ENCODE measurements around the gene YPEL1.
"Not testable (repeated sequence)": the region's sequence is repeated elsewhere in the genome, so short reads cannot be mapped to it uniquely, and the experiment has no call there.

Gene YPEL1

DNA sequence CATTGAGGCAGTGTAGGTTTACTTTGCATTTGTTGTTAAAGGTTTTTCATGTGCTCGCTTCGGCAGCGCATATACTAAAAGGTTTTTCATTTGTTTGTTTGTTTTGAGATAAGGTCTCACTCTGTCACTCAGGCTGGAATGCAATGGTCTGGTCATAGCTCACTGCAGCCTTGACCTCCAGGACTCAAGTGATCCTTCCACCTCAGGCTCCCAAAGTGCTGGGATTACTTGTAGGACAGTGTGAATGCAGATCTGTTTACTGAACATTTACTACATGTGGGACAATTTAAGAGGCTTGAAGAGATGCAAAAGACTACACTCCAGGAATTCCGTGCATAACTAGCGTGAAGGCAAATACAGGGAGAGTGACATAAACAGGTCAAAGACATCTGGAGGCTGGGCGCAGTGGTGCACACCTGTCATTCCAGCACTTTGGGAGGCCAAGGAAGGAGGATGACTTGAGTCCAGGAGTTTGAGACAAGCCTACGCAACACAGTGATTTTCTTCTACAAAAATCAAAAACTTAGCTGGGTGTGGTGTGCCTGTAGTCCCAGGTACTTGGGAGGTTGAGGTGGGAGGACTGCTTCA is 34.1 kb downstream of the YPEL1 start:
- peaks cover 3% of the 10 kb centered on the region for H3K36me3 Mint-ChIP-seq (ENCODE audit: low read depth)
- no peaks in the 10 kb centered on the region for H3K9me3 Mint-ChIP-seq
- peaks cover 5% of the 10 kb centered on the region for H3K4me1 Mint-ChIP-seq (ENCODE audit: low read depth)
- H3K27me3 Mint-ChIP-seq: no peaks in the 10 kb centered on the region
- no peak overlapping the region for H3K4me3 Mint-ChIP-seq
- H3K27ac Mint-ChIP-seq: peak overlapping the region; percentile 52

DNA sequence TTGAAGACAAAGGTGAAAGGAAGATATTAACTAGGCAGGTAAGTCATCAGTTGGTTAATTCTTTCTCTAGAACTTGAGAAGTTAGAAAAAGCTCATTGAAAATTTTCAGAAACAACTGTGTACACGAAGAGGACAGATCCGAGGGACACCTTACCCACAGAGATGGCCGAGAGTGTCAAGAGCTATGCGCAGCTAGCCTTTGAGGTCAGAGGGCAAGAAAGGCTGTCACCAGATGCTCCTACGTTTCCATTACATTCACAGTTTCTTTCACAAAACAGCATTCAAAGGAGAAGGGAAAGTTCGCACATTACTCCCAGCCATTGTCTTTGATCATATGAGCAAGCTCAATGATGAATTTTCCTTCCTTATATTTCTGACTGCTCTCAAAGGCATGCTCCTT is 34.8 kb downstream of the YPEL1 start:
- no peaks in the 10 kb centered on the region for H3K27me3 Mint-ChIP-seq
- no peak overlapping the region for H3K27ac Mint-ChIP-seq
- H3K4me1 Mint-ChIP-seq (ENCODE audit: low read depth): peaks cover 5% of the 10 kb centered on the region
- no peaks in the 10 kb centered on the region for H3K9me3 Mint-ChIP-seq
- H3K4me3 Mint-ChIP-seq: no peak overlapping the region
- H3K36me3 Mint-ChIP-seq (ENCODE audit: low read depth): peaks cover 6% of the 10 kb centered on the region

DNA sequence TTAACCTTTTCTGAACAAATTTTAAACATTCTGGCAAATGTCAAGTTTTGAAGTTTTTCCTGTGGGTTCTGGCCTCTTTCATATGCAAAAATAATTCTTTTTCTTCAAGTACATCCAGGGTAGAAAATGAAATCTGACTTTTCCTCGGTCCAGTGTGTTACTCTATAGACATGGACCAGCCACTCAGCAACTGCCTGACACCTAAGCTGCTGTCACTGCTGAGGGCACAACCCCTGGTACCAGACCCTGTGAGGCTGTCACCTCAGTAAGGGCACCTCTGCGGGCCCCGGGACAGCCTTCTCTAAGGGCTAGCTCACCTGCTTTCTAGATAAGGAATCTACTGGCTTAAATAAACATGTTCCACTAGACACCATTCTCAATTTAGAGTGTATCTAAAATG is 36.0 kb downstream of the YPEL1 start:
- peaks cover 9% of the 10 kb centered on the region for H3K36me3 Mint-ChIP-seq (ENCODE audit: low read depth)
- H3K4me1 Mint-ChIP-seq (ENCODE audit: low read depth): peaks cover 5% of the 10 kb centered on the region
- H3K4me3 Mint-ChIP-seq: no peak overlapping the region
- H3K9me3 Mint-ChIP-seq: no peaks in the 10 kb centered on the region
- H3K27me3 Mint-ChIP-seq: no peaks in the 10 kb centered on the region
- H3K27ac Mint-ChIP-seq: no peak overlapping the region

DNA sequence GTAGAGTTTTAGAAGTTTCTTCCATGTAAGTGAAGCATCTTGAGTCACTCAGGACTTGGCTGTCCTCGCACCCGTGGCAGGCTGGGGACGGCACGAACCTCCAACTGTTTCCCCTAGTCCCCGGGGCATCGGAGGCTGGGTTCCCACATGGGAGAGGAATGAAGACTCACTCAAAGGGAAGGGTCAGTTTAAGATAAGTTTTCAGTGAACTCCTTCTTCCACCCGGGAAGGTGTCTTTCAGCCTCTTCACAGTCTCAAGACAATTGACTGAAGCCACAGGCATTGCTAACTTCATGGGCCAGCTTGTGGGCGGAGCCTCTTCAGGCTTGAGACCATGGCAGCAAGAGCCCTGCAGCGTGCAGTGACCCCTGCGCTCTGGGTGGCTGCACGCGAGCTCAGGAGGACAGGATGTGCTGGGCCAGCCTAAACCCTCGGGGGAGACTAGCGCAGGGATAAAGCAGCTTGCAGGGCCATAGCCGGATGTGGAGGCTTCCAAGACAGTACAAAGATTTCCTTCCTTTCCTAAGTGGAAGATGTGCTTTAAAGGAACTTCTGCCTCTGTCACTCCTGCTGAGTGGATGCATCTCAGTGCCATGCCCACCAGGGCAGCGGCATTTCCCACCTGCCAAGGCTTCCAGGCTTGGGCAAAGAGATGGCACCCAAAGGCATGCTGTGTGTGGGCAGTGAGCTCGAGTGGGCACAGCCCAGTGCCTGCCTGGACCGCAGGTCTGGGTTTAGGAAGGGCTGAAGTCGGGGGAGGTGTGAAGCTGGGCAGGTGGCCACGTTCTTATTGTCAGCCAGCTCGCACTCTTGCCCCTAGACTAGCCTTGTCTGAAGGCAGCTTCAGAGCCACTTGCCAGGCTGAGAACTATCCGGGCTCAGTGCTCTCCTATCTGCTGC is 36.9 kb downstream of the YPEL1 start:
- no peak overlapping the region for H3K4me3 Mint-ChIP-seq
- H3K27me3 Mint-ChIP-seq: no peaks in the 10 kb centered on the region
- no peak overlapping the region for H3K27ac Mint-ChIP-seq
- H3K9me3 Mint-ChIP-seq: no peaks in the 10 kb centered on the region
- H3K4me1 Mint-ChIP-seq (ENCODE audit: low read depth): peaks cover 5% of the 10 kb centered on the region
- peaks cover 9% of the 10 kb centered on the region for H3K36me3 Mint-ChIP-seq (ENCODE audit: low read depth)

DNA sequence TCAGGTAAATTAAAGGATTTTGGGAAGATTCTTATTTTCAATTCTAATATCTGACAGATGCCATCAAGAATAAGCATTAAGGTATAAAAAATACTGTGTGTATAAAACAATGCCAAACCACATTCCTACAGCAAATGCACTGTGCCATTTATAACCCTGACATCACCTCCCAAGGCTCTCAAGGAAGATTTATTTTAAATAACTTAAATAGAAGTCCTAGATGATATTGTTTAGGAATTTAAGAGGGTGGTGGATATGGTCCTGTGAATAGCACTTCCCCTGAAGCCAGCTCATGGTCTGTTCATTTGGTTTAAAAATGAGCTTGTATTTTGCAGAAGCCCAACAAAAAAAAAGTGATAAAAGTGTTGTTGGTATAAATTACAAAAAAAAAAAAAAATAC is 37.7 kb downstream of the YPEL1 start:
- H3K36me3 Mint-ChIP-seq (ENCODE audit: low read depth): peaks cover 9% of the 10 kb centered on the region
- no peak overlapping the region for H3K27ac Mint-ChIP-seq

DNA sequence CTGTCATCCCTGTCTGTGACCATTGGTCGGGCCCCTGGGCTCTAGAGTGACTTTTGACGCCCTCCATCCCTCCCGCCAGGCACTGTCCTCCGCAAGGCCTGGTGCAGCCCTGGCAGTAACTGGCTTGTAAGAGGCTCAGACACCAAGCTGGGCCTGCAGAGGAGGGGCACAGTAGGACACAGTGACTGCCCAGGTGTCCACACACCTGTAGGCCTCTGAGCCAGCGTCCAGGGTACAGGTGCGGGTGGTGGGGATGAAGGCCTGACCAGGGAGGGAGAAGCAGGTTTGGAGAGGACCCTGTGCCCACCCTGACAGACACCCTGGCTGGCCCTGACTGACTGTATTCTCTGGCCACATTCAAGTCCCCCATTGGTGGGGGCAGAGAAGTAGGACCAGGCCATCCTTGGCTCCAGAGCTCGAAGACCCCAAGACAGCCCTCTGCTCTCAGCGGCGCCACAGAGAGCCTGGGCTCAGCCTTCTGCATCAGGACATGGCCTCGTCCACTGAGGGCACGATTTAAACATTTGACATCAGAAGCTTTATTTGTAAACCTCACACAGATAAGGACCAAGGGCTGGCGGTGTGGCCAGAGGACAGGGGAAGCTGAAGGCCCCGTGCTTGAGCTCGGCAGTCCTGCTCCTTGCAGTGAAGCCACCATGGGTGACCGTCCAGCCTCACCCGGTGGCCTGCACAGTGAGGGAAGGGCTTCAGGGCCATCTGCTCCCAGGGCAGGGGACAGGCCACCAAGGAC is 38.4 kb downstream of the YPEL1 start:
- H3K27ac Mint-ChIP-seq: no peak overlapping the region
- peaks cover 14% of the 10 kb centered on the region for H3K36me3 Mint-ChIP-seq (ENCODE audit: low read depth)
- H3K4me1 Mint-ChIP-seq (ENCODE audit: low read depth): peaks cover 5% of the 10 kb centered on the region
- H3K27me3 Mint-ChIP-seq: no peaks in the 10 kb centered on the region
- no peaks in the 10 kb centered on the region for H3K9me3 Mint-ChIP-seq
- no peak overlapping the region for H3K4me3 Mint-ChIP-seq

More for the DNA sequence above, 37.7 kb downstream of the YPEL1 start:
- H3K27me3 Mint-ChIP-seq: no peaks in the 10 kb centered on the region
- H3K4me1 Mint-ChIP-seq (ENCODE audit: low read depth): peaks cover 5% of the 10 kb centered on the region
- no peaks in the 10 kb centered on the region for H3K9me3 Mint-ChIP-seq
- H3K4me3 Mint-ChIP-seq: no peak overlapping the region

DNA sequence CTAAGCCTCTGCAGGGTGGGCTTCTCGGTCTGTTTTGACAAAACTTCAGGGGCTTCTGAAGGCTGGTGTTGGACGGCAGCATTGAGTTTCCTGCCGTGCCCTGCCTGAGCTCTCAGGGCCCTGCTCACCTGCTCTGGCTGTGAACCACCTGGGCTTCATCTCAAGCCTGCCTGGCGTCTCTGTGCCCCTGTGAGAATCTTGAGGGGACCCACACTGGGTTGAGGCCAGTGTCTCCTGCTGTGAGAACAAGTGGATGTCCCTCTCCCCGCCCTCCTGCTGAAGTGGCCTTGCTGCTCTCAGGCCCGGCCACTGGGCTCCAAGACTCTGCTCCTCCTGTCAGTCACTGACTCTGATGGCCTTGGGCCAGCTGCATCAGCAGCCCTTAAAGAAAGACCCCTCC is 39.5 kb downstream of the YPEL1 start:
- Mint-ChIP-seq H3K4me3 (no peak overlapping the region), H3K27ac (no peak overlapping the region), H3K36me3 (ENCODE audit: low read depth) (peaks cover 19% of the 10 kb centered on the region), H3K4me1 (ENCODE audit: low read depth) (peaks cover 6% of the 10 kb centered on the region), H3K9me3 (no peaks in the 10 kb centered on the region), H3K27me3 (no peaks in the 10 kb centered on the region)

DNA sequence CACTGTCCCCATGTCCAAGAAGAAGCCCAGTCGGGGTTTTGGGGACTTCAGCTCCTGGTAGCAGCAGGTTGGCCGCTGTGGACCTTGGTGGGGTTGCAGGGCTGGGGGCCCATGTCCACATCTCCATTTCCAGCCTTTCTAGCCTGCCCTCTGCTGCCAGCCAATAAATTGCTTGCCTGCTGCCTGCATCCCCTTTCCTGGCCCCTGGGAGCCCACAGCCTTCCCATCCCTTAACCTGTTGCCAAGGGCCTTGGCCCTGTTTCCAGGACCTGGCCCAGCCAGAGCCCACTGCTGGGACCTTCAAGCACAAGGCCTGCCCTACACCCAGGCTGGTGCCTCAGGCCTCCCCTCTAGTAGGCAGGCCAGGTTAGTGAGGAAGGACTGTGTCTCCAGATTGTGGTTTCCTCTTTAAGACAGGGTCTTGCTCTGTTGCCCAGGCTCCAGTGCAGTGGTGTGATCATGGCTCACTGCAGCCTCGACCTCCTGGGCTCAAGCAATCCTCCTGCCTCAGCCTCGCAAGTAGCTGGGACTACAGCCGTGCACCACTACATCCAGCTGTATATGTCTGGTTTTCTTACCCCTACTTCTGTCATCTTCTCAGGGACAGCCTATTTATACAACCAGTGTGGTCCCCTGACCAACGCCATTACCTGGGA is 40.0 kb downstream of the YPEL1 start:
- peaks cover 21% of the 10 kb centered on the region for H3K36me3 Mint-ChIP-seq (ENCODE audit: low read depth)
- H3K27me3 Mint-ChIP-seq: no peaks in the 10 kb centered on the region
- H3K27ac Mint-ChIP-seq: no peak overlapping the region
- no peaks in the 10 kb centered on the region for H3K9me3 Mint-ChIP-seq
- no peak overlapping the region for H3K4me3 Mint-ChIP-seq
- peaks cover 7% of the 10 kb centered on the region for H3K4me1 Mint-ChIP-seq (ENCODE audit: low read depth)

DNA sequence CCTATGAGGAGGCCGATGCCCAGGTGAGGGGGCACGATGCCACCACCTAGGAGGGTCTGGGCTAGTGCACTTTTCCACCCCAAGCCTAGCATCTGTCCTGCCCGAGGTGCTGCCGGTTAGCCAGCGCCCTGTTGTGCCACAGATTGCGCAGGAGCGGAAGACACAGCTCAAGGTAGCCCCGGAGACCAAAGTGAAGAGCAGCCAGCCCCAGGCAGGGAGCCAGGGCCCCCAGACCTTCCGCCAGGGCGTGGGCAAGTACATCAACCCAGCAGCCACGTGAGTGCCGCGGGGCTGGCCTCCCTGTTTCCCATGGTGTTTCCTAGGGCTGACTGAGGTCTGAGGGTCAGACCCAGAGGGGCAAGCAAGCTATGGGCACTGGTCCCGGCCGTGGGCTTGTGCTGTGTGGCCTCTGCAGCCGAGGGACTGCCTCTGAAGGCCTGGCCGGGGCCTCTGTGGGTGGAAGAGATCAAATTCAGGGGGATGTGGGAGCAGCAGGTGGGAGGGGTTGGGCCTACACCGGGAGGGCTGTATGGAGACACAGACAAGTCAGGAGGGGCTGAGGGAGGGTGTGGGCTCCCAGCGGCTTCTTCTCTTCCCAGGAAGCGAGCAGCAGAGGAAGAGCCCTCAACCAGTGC is 40.7 kb downstream of the YPEL1 start:
- no peak overlapping the region for H3K4me3 Mint-ChIP-seq
- H3K36me3 Mint-ChIP-seq (ENCODE audit: low read depth): peaks cover 23% of the 10 kb centered on the region
- H3K27ac Mint-ChIP-seq: no peak overlapping the region
- no peaks in the 10 kb centered on the region for H3K27me3 Mint-ChIP-seq
- no peaks in the 10 kb centered on the region for H3K9me3 Mint-ChIP-seq
- H3K4me1 Mint-ChIP-seq (ENCODE audit: low read depth): peaks cover 14% of the 10 kb centered on the region

DNA sequence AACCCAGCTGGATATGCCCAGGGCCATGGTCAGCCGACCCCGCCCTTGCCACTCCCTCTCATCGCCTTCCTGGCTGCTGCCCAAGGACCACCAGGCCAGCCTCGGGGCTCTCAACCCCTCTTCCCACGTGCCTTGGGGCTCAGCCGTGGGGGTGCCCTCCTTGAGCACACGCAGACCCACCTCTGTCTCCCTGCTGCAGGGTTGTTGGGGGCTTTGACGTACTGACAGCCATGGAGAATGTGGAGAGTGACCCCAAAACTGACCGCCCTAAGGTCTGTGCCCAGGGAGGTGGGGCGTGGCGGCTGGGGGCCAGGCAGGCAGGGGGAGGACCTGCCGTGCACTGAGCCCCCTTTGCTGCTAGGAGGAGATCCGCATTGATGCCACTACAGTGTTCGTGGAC is 41.2 kb downstream of the YPEL1 start:
- Mint-ChIP-seq H3K27me3 (no peaks in the 10 kb centered on the region), H3K36me3 (ENCODE audit: low read depth) (peaks cover 28% of the 10 kb centered on the region), H3K4me1 (ENCODE audit: low read depth) (peaks cover 19% of the 10 kb centered on the region), H3K9me3 (no peaks in the 10 kb centered on the region), H3K27ac (no peak overlapping the region), H3K4me3 (no peak overlapping the region)

DNA sequence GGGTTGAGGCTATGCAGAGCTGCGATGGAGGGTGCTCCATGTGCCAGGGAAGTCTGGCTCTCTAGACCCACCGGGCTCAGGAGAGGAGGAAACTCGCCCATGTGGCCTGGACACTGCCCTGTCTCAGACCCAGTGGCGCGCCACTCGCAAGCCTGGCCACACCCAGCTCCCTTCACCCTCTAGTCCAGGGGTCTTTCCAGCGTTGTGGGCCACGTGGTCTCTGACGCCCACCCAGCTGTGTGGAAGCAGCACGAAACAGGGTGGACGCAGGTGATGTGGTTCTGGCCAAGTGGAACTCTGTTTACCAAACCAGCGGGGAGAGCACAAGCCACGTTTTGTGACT is 41.6 kb downstream of the YPEL1 start:
- Mint-ChIP-seq H3K4me3 (no peak overlapping the region), H3K36me3 (ENCODE audit: low read depth) (peaks cover 28% of the 10 kb centered on the region), H3K9me3 (no peaks in the 10 kb centered on the region), H3K27ac (no peak overlapping the region), H3K4me1 (ENCODE audit: low read depth) (peaks cover 23% of the 10 kb centered on the region), H3K27me3 (no peaks in the 10 kb centered on the region)

DNA sequence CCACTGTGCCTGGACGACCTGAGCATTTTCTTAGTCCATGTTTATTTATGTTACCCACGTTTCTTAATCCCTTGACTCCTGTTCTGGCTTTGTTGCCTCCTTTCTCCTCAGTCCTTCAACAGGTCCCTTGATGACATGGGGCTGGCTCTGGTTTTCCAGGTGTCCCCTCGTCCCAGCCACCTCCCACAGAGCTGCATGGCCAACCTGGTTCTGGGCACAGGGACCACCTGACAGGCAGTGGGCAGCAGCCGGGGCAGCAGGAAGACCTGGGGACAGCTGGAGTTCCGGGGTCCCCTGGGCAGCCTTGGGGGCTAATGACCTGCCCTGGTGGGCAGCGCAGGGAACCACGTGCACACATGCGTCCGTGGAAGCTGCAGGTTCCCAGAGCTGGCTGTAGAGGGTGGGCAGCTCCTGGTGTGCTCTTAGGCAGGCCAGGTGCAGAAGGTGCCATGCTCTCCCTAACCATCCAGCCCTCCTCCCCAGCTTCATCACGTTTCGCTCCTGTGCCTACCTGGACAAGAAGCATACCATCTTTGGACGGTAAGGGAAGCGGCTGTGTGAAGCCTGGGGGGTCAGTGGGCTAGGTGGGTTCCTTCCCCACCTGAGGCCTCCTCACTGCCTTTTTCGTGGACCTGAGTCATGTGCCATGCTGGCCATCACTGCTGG is 42.1 kb downstream of the YPEL1 start:
- no peak overlapping the region for H3K4me3 Mint-ChIP-seq
- peaks cover 26% of the 10 kb centered on the region for H3K4me1 Mint-ChIP-seq (ENCODE audit: low read depth)
- H3K27me3 Mint-ChIP-seq: no peaks in the 10 kb centered on the region
- H3K36me3 Mint-ChIP-seq (ENCODE audit: low read depth): peaks cover 28% of the 10 kb centered on the region
- no peaks in the 10 kb centered on the region for H3K9me3 Mint-ChIP-seq
- no peak overlapping the region for H3K27ac Mint-ChIP-seq

DNA sequence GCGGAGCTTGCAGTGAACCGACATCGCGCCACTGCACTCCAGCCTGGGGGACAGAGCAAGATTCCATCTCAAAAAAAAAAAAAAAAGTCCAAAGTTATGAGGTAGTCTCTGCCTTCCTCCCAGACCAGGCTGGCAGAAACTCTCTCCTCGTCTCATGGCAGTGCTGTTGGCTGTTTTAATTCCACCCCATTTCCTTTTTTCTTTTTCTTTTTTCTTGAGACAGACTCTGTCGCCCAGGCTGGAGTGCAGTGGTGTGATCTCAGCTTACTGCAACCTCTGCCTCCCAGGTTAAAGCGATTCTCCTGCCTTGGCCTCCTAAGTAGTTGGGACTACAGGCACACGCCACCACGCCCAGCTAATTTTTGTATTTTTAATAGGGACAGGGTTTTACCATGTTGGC is 42.7 kb downstream of the YPEL1 start:
- not testable (repeated sequence) for H3K4me3 Mint-ChIP-seq, H3K9me3 Mint-ChIP-seq, H3K27ac Mint-ChIP-seq, H3K27me3 Mint-ChIP-seq
- H3K4me1 Mint-ChIP-seq (ENCODE audit: low read depth): peaks cover 26% of the 10 kb centered on the region
- H3K36me3 Mint-ChIP-seq (ENCODE audit: low read depth): peaks cover 28% of the 10 kb centered on the region

DNA sequence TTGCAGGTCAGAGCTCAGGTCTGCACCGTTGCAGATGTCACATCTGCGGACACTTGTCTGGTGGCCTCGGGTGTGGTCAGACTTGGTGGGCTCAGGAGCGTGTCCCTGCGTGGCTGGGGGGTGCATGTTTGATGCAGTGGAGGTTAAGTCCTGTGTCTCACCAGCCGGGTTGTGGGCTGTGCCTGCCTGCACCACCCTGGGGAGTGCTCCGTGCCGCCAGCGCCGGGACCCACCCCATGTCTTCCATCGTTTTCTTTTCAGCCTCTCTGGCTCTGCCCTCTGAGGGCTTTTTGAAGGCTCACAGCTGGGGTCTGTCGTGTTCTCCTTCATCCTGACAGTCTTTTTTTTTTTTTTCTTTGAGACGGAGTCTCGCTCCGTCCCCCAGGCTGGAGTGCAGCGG is 43.8 kb downstream of the YPEL1 start:
- peaks cover 26% of the 10 kb centered on the region for H3K4me1 Mint-ChIP-seq (ENCODE audit: low read depth)

More for the DNA sequence above, 43.8 kb downstream of the YPEL1 start:
- Mint-ChIP-seq H3K36me3 (ENCODE audit: low read depth) (peaks cover 28% of the 10 kb centered on the region), H3K27me3 (no peaks in the 10 kb centered on the region), H3K9me3 (no peaks in the 10 kb centered on the region), H3K4me3 (no peak overlapping the region), H3K27ac (peak overlapping the region; percentile 33)

Measured in stimulated activated naive CD8-positive, alpha-beta T cell treated with anti-CD3 and anti-CD28 coated beads, Interleukin-15, Interleukin-2, amounts not matched to agents 100 ng/mL and 50 ng/mL, for 24 hours (primary cell).